ENCODE results near the gene SHH.
A peak's percentile ranks its signal among the peaks of the same experiment; 100 is the strongest.

SHH gene

GRCh38 chr7:155809332-155809946 is 2.8 kb downstream of the SHH start:
- no peak for DNase-seq
- TF ChIP-seq GATA1 (IDR thresholded peaks at IDR 0.05; ENCODE audit: low read depth, low read length) (no peak), POLR2A (IDR thresholded peaks at IDR 0.05; ENCODE audit: low read length) (no peak)

DNA sequence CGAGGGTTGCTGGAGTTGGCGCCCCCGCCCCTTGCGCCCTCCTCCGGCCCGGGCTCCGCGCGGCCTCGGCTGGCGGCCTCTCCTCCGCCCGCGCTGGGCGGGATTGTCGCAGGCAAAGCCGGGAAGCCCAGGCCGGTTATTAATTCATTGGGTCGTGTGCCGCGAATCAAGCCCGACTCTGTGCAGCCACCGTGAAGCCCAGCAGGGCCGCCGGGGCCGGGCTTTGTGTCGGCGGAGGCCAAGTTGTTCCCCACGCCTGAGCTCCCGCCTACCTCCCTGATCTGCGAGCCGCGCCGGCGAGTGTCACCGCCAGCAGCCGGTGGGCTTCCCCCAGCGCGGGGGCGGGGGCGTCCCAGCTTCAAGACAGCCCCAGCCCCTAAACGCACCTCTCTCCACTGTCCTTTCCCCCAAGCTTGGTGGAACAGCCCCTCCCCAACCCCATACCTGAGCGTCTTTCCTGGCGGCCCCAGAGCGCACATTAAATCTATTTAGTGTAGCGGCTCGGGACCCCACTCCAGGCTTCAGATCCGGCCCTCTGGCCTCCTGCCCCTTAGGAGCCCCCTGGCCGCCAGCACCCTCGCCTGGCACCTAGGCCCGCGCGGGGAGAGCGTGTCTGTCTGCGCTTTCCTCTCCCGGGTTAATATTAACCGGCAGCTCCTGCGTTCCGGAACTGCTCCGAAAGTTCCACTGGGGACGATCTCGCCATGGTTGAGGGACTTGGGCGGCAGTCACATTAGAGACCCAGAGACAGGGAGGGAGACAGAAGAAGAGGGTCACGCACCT is 3.5 kb downstream of the SHH start:
- DNase-seq: no peak
- TF ChIP-seq GATA1 (IDR thresholded peaks at IDR 0.05; ENCODE audit: low read depth, low read length) (no peak), POLR2A (IDR thresholded peaks at IDR 0.05; ENCODE audit: low read length) (no peak)

DNA sequence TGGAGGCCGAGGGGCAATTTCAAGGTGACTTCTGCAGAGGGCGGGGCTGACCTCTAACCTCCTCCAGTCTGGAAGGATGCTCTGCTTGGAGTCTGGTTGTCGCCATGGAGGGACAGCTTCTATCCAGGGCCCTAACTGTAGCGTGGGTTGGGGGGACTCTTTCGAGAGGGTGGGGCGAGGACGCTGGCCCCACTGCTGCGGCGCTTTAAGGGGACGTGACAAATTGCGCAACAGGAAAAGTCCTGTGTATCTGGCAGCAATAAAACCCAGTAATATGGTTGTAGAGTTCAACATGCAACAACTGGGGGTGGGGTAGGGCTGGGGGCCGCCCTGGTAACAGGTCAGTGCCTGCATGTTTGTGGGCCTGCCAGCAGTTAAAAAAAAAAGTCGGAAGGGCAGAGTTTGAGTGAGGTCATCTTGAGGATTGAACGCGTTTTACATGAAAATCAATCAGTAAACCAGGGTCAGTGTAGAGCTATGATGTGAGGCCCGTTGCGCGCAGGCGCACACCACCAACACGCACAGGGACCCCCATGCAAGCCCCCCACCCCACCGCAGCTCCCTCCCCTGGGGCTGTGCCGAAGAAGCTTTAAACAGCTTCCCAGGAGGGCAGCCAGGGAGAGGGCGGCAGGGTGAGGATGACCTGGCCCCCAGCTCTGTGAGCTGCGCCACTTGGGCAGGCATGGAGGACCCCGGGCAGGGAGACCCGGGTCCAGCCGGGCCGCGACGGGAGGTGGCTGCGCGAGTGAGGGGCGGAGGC is 4.3 kb downstream of the SHH start:
- no peak for TF ChIP-seq POLR2A (IDR thresholded peaks at IDR 0.05; ENCODE audit: low read length)
- no peak for TF ChIP-seq GATA1 (IDR thresholded peaks at IDR 0.05; ENCODE audit: low read depth, low read length)
- DNase-seq: no peak

DNA sequence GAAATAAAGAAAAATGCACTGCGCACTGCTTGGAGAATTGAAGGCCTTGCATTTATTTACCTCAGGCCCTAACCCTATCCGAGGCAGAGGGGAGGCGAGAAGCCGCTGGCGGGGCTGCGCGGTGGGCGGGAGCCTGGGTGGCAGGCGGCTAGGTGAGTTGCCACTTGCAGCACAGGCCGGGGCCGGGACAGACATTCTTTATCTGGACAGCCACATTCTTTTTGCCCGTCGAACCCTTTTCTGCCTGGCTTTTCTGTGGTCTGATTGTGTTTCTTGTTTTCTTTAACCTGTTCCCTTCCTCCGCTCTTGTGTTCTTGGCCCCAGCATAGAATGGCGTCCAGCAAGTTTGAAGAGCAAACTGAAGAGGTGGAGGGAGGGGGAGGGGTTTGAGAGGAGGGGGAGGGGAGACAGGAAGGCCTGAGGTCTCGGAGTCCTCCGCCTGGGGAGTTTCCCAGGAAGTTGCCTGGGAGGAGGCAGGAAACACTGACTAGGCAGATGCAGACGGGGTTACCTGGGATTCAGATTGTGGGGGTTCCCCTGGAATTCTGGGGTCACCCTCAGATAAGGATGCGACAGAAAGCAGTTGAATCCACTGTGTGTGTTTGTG is 5.1 kb downstream of the SHH start:
- no peak for DNase-seq
- TF ChIP-seq GATA1 (IDR thresholded peaks at IDR 0.05; ENCODE audit: low read depth, low read length): no peak
- no peak for TF ChIP-seq POLR2A (IDR thresholded peaks at IDR 0.05; ENCODE audit: low read length)

DNA sequence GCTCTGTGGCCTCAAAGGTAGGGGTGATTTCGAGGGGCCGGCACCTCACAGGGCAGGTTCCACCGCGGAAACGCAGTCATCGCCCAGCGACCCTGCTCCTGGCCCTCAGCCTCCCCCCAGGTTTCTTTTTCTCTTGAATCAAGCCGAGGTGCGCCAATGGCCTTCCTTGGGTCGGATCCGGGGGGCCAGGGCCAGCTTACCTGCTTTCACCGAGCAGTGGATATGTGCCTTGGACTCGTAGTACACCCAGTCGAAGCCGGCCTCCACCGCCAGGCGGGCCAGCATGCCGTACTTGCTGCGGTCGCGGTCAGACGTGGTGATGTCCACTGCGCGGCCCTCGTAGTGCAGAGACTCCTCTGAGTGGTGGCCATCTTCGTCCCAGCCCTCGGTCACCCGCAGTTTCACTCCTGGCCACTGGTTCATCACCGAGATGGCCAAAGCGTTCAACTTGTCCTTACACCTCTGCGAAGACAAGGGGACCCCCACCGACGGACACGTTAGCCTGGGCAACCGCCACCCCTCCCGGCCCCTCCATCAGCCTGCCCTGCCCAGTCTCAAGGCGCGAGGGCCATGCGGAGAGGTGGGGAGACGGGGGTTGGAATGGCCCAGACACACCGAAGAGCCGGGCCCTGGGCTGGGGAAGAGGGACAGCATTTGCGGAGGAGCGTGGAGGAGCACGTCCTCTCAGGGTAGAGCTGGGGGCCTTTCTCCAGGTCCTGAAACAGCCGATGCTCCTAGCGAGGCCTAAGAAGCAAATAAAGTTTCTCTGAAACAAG is 6.0 kb downstream of the SHH start:
- no peak for DNase-seq
- TF ChIP-seq GATA1 (IDR thresholded peaks at IDR 0.05; ENCODE audit: low read depth, low read length) (no peak), POLR2A (IDR thresholded peaks at IDR 0.05; ENCODE audit: low read length) (no peak)

DNA sequence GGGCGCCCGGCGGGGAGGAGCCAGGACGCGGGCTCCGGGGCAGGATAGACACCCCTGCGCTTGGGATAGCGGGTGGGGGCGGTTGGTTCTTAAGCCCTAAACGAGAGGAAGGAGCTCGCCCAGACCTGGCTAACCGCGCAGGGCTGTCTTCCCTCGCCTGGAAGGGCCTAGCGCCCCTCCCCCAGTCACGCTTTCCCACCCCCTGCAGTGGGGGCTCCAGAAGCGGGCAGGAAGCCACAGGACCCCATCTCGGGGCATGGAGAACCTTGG is 6.5 kb downstream of the SHH start:
- TF ChIP-seq POLR2A (IDR thresholded peaks at IDR 0.05; ENCODE audit: low read length) (no peak), GATA1 (IDR thresholded peaks at IDR 0.05; ENCODE audit: low read depth, low read length) (no peak)
- no peak for DNase-seq

- TF ChIP-seq POLR2A (IDR thresholded peaks at IDR 0.05; ENCODE audit: low read length) (no peak), GATA1 (IDR thresholded peaks at IDR 0.05; ENCODE audit: low read depth, low read length) (no peak)
- DNase-seq: peak; percentile 59 to 65
Observed at GRCh38 chr7:155804897-155805825, 7.1 kb downstream of the SHH start.

- no peak for DNase-seq
- TF ChIP-seq POLR2A (IDR thresholded peaks at IDR 0.05; ENCODE audit: low read length): no peak
- TF ChIP-seq GATA1 (IDR thresholded peaks at IDR 0.05; ENCODE audit: low read depth, low read length): no peak
Observed at GRCh38 chr7:155804431-155804831, 7.8 kb downstream of the SHH start.

GRCh38 chr7:155803418-155804376 is 8.6 kb downstream of the SHH start:
- peak in 1 of 2 experiments; percentile 15 for DNase-seq
- TF ChIP-seq POLR2A (IDR thresholded peaks at IDR 0.05; ENCODE audit: low read length) (no peak), GATA1 (IDR thresholded peaks at IDR 0.05; ENCODE audit: low read depth, low read length) (no peak)

- DNase-seq: no peak
- no peak for TF ChIP-seq GATA1 (IDR thresholded peaks at IDR 0.05; ENCODE audit: low read depth, low read length)
- no peak for TF ChIP-seq POLR2A (IDR thresholded peaks at IDR 0.05; ENCODE audit: low read length)
Observed at GRCh38 chr7:155802906-155803417, 9.3 kb downstream of the SHH start.

DNA sequence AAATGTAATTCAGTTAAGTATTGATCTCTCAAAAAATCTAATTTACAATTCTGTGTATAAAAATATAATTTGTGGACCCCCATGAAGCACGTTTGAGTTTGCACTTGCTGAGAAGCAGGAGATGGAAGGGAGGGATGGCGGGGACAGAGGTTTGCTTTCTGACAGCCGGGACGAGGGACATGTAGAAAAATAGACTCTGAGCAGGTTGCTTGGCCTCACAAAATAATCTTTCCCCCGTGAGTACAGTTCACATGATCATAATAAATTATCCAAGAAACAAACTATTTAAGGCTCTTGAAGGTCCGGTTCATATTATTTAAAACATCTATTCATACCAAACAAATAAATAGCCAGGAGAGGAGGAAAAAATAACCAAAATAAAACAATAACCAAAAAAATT is 10.0 kb downstream of the SHH start:
- TF ChIP-seq POLR2A (IDR thresholded peaks at IDR 0.05; ENCODE audit: low read length) (no peak), GATA1 (IDR thresholded peaks at IDR 0.05; ENCODE audit: low read depth, low read length) (no peak)
- DNase-seq: no peak
